Smooth muscle cell (in vitro differentiated cells): ENCODE data around the gene TCF3. TPM values are rescaled to one million over a fixed set of nuclear protein-coding genes. Genes with fewer than 3 reads are reported as not detected.

ENCODE experiments used
- DNase-seq: peaks from one replicate; lab custom pipeline; 2025; ENCODE audit not compliant: unreplicated experiment; lab: John Stamatoyannopoulos, UW
- H2AFZ ChIP-seq: fragments of 200-600 bp; sonication (generic); 2 replicates; pipeline ENCODE4 v1.6.0; 2016; ENCODE audit warnings: antibody characterized with exemption, low read depth, mild to moderate bottlenecking
- H3F3A ChIP-seq: fragments of 200-600 bp; sonication (generic); 2 replicates; pipeline ENCODE4 v1.6.0; 2017; ENCODE audit warnings: antibody characterized with exemption, low read depth
- H3K27ac ChIP-seq: fragments of 200-600 bp; sonication (generic); 2 replicates; pipeline ENCODE4 v1.5.1; 2016; ENCODE audit warnings: low read depth, mild to moderate bottlenecking
- H3K27me3 ChIP-seq: fragments of 200-600 bp; sonication (generic); 2 replicates; pipeline ENCODE4 v1.6.1; 2016; ENCODE audit warnings: low read depth, mild to moderate bottlenecking
- H3K36me3 ChIP-seq: fragments of 200-600 bp; sonication (generic); 2 replicates; pipeline ENCODE4 v1.5.1; 2016; ENCODE audit warnings: low read depth
- H3K4me1 ChIP-seq: fragments of 200-600 bp; sonication (generic); 2 replicates; pipeline ENCODE4 v1.5.1; 2016; ENCODE audit warnings: low read depth
- H3K4me2 ChIP-seq: fragments of 200-600 bp; sonication (generic); 2 replicates; pipeline ENCODE4 v1.6.0; 2016; ENCODE audit warnings: mild to moderate bottlenecking
- H3K4me3 ChIP-seq: fragments of 200-600 bp; sonication (generic); 2 replicates; pipeline ENCODE4 v1.5.1; 2016; ENCODE audit warnings: mild to moderate bottlenecking
- H3K79me2 ChIP-seq: fragments of 200-600 bp; sonication (generic); 2 replicates; pipeline ENCODE4 v1.6.0; 2016; ENCODE audit warnings: low read depth, mild to moderate bottlenecking
- H3K9ac ChIP-seq: fragments of 200-600 bp; sonication (generic); 2 replicates; pipeline ENCODE4 v1.6.0; 2016; ENCODE audit warnings: low read depth
- H3K9me3 ChIP-seq: fragments of 200-600 bp; sonication (generic); replicated peaks from 2 replicates; pipeline ENCODE4 v1.5.1; 2016; ENCODE audit warnings: low read depth
- H4K20me1 ChIP-seq: fragments of 200-600 bp; sonication (generic); 2 replicates; pipeline ENCODE4 v1.6.0; 2016; ENCODE audit warnings: low read depth
- WGBS: methylation state at CpG from one replicate; pipeline ENCODE4 v1.1.7; 2016; ENCODE audit warnings: low lambda C conversion rate; 5-methylcytosine and 5-hydroxymethylcytosine counted together
- polyA plus RNA-seq: library from polyadenylated mRNA; unstranded; fragments of >200 nt; fragmentation: Nextera tagmentation; extraction: Ambion mirVana; gene quantifications from 2 replicates; pipeline ENCODE4 v1.2.1, GENCODE V29; 2016
- total RNA-seq: library from RNA; depleted of rRNA; stranded (reverse); fragments of >200 nt; gene quantifications from 2 replicates; pipeline ENCODE4 v1.2.3, GENCODE V29; 2014
- TF ChIP-seq, protein P1 (sequence below): fragments of 200-600 bp; sonication (generic); IDR thresholded peaks from 2 replicates; pipeline ENCODE4 v1.5.1; 2017; ENCODE audit warnings: borderline replicate concordance, mild to moderate bottlenecking, antibody characterized with exemption; ENCODE audit not compliant: insufficient read depth, poor library complexity, severe bottlenecking

Gene TCF3
- total and polyA plus RNA-seq, 2 experiments from 2014 or later = 89.0 to 150 TPM

GRCh38 chr19:1592755-1593500 lies 59.5 kb downstream of the TCF3 start, which contains the start of gene MBD3:
MBD3 (minus strand) TSS chr19:1592865; CDS start chr19:1592631, 234 bp downstream.
- Histone ChIP-seq H3K4me3 (peak within 1 kb of the TSS; percentile 72), H3K36me3 (no peaks in the 10 kb centered on the region), H3K9me3 (no peaks in the 10 kb centered on the region), H2AFZ (no peak within 1 kb of the TSS), H3F3A (no peaks in the 10 kb centered on the region), H4K20me1 (peaks cover 45% of the 10 kb centered on the region), H3K9ac (peak within 1 kb of the TSS; percentile 92), H3K4me2 (peak within 1 kb of the TSS; percentile 92), H3K79me2 (peaks cover 42% of the 10 kb centered on the region), H3K4me1 (no peaks in the 10 kb centered on the region), H3K27me3 (no peaks in the 10 kb centered on the region), H3K27ac (peak within 1 kb of the TSS; percentile 90)
- DNase-seq = peak; percentile 79
- 9% methylated on average over 37 of the region's 68 CpGs for WGBS
- TF ChIP-seq, protein P1, sequence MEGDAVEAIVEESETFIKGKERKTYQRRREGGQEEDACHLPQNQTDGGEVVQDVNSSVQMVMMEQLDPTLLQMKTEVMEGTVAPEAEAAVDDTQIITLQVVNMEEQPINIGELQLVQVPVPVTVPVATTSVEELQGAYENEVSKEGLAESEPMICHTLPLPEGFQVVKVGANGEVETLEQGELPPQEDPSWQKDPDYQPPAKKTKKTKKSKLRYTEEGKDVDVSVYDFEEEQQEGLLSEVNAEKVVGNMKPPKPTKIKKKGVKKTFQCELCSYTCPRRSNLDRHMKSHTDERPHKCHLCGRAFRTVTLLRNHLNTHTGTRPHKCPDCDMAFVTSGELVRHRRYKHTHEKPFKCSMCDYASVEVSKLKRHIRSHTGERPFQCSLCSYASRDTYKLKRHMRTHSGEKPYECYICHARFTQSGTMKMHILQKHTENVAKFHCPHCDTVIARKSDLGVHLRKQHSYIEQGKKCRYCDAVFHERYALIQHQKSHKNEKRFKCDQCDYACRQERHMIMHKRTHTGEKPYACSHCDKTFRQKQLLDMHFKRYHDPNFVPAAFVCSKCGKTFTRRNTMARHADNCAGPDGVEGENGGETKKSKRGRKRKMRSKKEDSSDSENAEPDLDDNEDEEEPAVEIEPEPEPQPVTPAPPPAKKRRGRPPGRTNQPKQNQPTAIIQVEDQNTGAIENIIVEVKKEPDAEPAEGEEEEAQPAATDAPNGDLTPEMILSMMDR = no peak

GRCh38 chr19:1592024-1592754 lies 60.2 kb downstream of the TCF3 start:
- Histone ChIP-seq H3K9me3 (no peaks in the 10 kb centered on the region), H3K9ac (peak overlapping the region; percentile 92), H3K36me3 (no peaks in the 10 kb centered on the region), H3K4me1 (no peaks in the 10 kb centered on the region), H4K20me1 (peaks cover 45% of the 10 kb centered on the region), H3K4me2 (peak overlapping the region; percentile 92), H3K27ac (peak overlapping the region; percentile 90), H3K4me3 (peak overlapping the region; percentile 72), H2AFZ (no peak overlapping the region), H3K79me2 (peaks cover 49% of the 10 kb centered on the region), H3F3A (no peaks in the 10 kb centered on the region), H3K27me3 (no peaks in the 10 kb centered on the region)
- peak; percentile 74 for DNase-seq
- under 1% methylated on average over 42 of the region's 94 CpGs for WGBS
- TF ChIP-seq, protein P1 = no peak

GRCh38 chr19:1591421-1592023 lies 60.9 kb downstream of the TCF3 start:
- WGBS = 7% methylated on average over 28 of the region's 31 CpGs
- no peak for DNase-seq
- no peaks in the 10 kb centered on the region for H3K4me1 ChIP-seq

More at GRCh38 chr19:1591421-1592023, 60.9 kb downstream of the TCF3 start:
- TF ChIP-seq, protein P1 = no peak
- Histone ChIP-seq H3K4me3 (peak overlapping the region; percentile 72), H3K27me3 (no peaks in the 10 kb centered on the region), H3K9me3 (no peaks in the 10 kb centered on the region), H3K27ac (peak overlapping the region; percentile 90), H3K4me2 (peak overlapping the region; percentile 92), H3K79me2 (peaks cover 56% of the 10 kb centered on the region), H3F3A (no peaks in the 10 kb centered on the region), H4K20me1 (peaks cover 52% of the 10 kb centered on the region), H3K36me3 (no peaks in the 10 kb centered on the region), H3K9ac (peak overlapping the region; percentile 92), H2AFZ (no peak overlapping the region)
